Testis (tissue), 2 donors: ENCODE data around the gene CHRD.

Experiments
- CTCF ChIP-seq, 3 experiments: fragments of 450-650 bp in 2 of 3; fragments of 200-600 bp in 1 of 3; sonication (generic) in 1 of 3; IDR thresholded peaks; one replicate each; pipeline ENCODE4 v1.5.1; 2016 to 2019; ENCODE audit warnings: antibody characterized with exemption in 3 of 3, mild to moderate bottlenecking in 2 of 3, moderate library complexity in 1 of 3
- POLR2A ChIP-seq: fragments of 450-650 bp; IDR thresholded peaks from one replicate; pipeline ENCODE4 v1.6.1; 2017; ENCODE audit warnings: antibody characterized with exemption, mild to moderate bottlenecking, moderate library complexity

- TF ChIP-seq POLR2A (no peak), CTCF (IDR thresholded peaks at IDR 0.05) (no peak)
Observed at GRCh38 chr3:184339001-184339400, 40.9 kb upstream of the CHRD start.
